Activated naive CD8-positive, alpha-beta T cell treated with anti-CD3 and anti-CD28 coated beads, Interleukin-2, amount 10 ng/mL, durations not matched to agents 7 days and 5 days (primary cell): Measurements from ENCODE around the gene ASIC3. TPM values are rescaled to one million over a fixed set of nuclear protein-coding genes. Genes with fewer than 3 reads are reported as not detected.
A peak's percentile ranks its signal among the peaks of the same experiment; 100 is the strongest.
"Not testable (repeated sequence)": the region's sequence is repeated elsewhere in the genome, so short reads cannot be mapped to it uniquely, and the experiment has no call there.

Experiments
- ATAC-seq: fragments of 150-1000 bp; cut with Tn5 transposase; one replicate; pipeline ENCODE4 v1.10.0; 2021; ENCODE audit warnings: low read depth, moderate library complexity
- POLR2A ChIA-PET: fragments of 350-600 bp; sonication (Branson Sonifier 250); formaldehyde crosslinking; loops from one replicate; lab custom pipeline; 2021; ENCODE audit warnings: antibody characterized with exemption; lab: Charles Lee
- DNase-seq: peaks from one replicate; pipeline ENCODE4 v3.0.0; 2021
- H3K27ac Mint-ChIP-seq: one replicate; pipeline ENCODE4 v1.8.0; 2022; ENCODE audit warnings: mild to moderate bottlenecking, mixed read lengths
- H3K27me3 Mint-ChIP-seq: one replicate; pipeline ENCODE4 v1.8.0; 2022; ENCODE audit warnings: mild to moderate bottlenecking, moderate library complexity, mixed read lengths
- H3K36me3 Mint-ChIP-seq: one replicate; pipeline ENCODE4 v1.8.0; 2021; ENCODE audit warnings: mild to moderate bottlenecking, mixed read lengths
- H3K4me1 Mint-ChIP-seq: one replicate; pipeline ENCODE4 v1.8.0; 2021; ENCODE audit warnings: mixed read lengths
- H3K4me3 Mint-ChIP-seq: one replicate; pipeline ENCODE4 v1.8.0; 2022; ENCODE audit warnings: mild to moderate bottlenecking, moderate library complexity, mixed read lengths
- H3K9me3 Mint-ChIP-seq: one replicate; pipeline ENCODE4 v1.8.0; 2021; ENCODE audit warnings: mixed read lengths
- total RNA-seq, 2 experiments: library from RNA; stranded (reverse); gene quantifications; one replicate each; pipeline ENCODE4 v1.2.3, GENCODE V29; 2021

ASIC3 gene
- total RNA-seq, 2 experiments from 2014 or later = 4.7 to 6.0 TPM

- ATAC-seq = no peak
- Mint-ChIP-seq H3K4me1 (peaks cover 4% of the 10 kb centered on the region), H3K27me3 (no peaks in the 10 kb centered on the region), H3K27ac (no peak overlapping the region), H3K36me3 (peaks cover 2% of the 10 kb centered on the region), H3K9me3 (no peaks in the 10 kb centered on the region), H3K4me3 (no peak overlapping the region)
- POLR2A ChIA-PET = no interaction called here
- DNase-seq = no peak
These were observed 7.5 kb upstream of the ASIC3 start for GRCh38 chr7:151040616-151041375.

DNA sequence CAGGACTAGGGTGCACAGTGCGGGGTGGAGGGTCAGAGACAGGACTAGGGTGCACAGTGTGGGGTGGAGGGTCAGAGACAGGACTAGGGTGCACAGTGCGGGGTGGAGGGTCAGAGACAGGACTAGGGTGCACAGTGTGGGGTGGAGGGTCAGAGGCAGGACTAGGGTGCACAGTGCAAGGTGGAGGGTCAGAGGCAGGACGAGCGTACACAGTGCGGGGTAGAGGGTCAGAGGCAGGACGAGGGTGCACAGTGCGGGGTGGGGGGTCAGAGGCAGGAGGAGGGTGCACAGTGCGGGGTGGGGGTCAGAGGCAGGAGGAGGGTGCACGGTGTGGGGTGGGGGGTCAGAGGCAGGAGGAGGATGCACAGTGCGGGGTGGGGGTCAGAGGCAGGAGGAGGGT lies 4.9 kb upstream of the ASIC3 start:
- H3K4me3 Mint-ChIP-seq, POLR2A ChIA-PET, H3K9me3 Mint-ChIP-seq, H3K27ac Mint-ChIP-seq, ATAC-seq, H3K4me1 Mint-ChIP-seq, H3K36me3 Mint-ChIP-seq, DNase-seq, H3K27me3 Mint-ChIP-seq: not testable (repeated sequence)

- no peak overlapping the region for H3K27ac Mint-ChIP-seq
- no peak for ATAC-seq
- peaks cover 2% of the 10 kb centered on the region for H3K36me3 Mint-ChIP-seq
- no peak for DNase-seq
- POLR2A ChIA-PET = no interaction called here
- no peaks in the 10 kb centered on the region for H3K9me3 Mint-ChIP-seq
- no peaks in the 10 kb centered on the region for H3K27me3 Mint-ChIP-seq
- H3K4me1 Mint-ChIP-seq = peaks cover 4% of the 10 kb centered on the region
- no peak overlapping the region for H3K4me3 Mint-ChIP-seq
These were observed 4.4 kb upstream of the ASIC3 start for GRCh38 chr7:151043959-151044358.

- DNase-seq (no peak), ATAC-seq (no peak)
- Mint-ChIP-seq H3K27ac (no peak overlapping the region), H3K27me3 (peaks cover 5% of the 10 kb centered on the region), H3K4me1 (peaks cover 3% of the 10 kb centered on the region), H3K4me3 (no peak overlapping the region), H3K36me3 (no peaks in the 10 kb centered on the region), H3K9me3 (no peaks in the 10 kb centered on the region)
- POLR2A ChIA-PET = interaction anchor here (1.2 kb wide), 1 partner anchor 17 kb away, joined by 3 read pairs; the partner anchor contains the start of gene ABCB8
These were observed 3.1 kb upstream of the ASIC3 start for GRCh38 chr7:151045262-151045661.

DNA sequence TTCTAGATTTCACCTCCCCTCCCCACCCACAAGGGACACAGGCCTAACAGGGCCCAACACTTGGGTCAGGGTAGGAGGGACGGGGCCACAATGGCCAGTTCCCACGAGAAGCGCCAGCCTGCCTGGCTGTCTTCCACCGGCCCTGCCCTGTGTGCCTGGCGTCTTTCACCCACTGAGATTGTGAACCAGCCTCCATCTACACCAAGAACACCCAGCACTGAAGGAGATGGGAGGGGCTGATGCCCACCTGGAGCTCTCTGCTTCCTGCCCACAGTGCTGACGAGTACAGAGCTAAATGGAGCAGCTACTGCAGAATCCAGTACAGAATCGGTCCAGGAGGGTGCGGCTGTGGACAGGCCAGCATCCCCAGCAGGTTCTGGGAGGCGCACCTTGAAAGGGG lies 2.4 kb upstream of the ASIC3 start:
- Mint-ChIP-seq H3K27me3 (peaks cover 9% of the 10 kb centered on the region), H3K4me1 (peaks cover 3% of the 10 kb centered on the region), H3K36me3 (no peaks in the 10 kb centered on the region), H3K27ac (no peak overlapping the region), H3K4me3 (no peak overlapping the region), H3K9me3 (no peaks in the 10 kb centered on the region)
- POLR2A ChIA-PET = interaction anchor here (0.8 to 1.2 kb wide), 2 partner anchors 12 to 17 kb away, joined by 3 read pairs; partner anchors contain the start of gene ABCB8
- DNase-seq (no peak), ATAC-seq (no peak)

DNA sequence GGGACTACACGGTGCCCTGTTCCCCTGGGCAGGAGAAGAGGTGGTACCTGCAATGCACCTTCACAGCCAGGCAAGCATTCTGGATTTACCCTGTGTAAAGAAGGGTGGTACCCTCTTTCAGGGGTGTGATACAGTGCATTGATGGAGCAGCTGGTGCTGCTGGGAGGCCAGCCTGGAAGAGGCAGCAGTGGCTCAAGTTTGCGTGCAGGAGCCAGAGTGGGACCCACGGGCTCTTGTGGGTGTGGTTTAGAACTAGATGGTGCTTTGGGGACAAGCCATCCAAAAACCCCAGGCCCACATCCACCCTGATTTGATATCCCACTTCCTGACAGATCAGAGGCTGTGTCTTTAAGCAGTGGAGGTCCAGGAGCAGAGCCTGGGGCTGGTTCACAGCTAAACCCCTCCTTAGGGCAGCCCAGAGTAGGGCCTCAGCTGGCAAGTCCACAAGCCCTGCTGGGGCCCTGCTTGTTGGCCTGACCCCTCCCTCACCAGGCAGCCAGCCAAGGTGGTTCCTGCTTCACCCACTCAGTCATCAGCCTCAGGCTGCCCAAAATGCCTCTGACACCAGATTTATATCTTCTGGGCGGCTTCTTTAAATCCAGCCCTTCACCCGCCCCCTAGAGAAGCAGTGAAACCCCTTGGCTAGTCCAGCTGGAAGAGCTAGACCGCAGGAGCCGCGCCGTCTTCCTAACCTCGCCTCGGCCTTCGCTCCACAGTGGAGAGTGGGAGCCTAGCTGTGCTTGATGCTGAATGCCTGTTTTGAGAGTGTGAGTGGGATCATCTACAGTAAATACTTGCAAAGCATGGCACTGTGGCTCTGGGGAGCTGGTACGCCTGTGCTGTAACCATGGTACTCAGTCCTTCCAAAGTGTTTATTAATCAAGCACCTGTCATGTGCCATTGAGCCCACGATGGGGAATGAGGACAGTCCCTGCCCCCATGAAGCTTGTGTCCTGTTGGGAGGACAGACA lies 1.4 kb upstream of the ASIC3 start:
- Mint-ChIP-seq H3K27me3 (peaks cover 12% of the 10 kb centered on the region), H3K4me1 (peaks cover 4% of the 10 kb centered on the region), H3K4me3 (no peak overlapping the region), H3K9me3 (no peaks in the 10 kb centered on the region), H3K27ac (no peak overlapping the region), H3K36me3 (no peaks in the 10 kb centered on the region)
- POLR2A ChIA-PET = interaction anchor here (0.8 to 1.0 kb wide), 2 partner anchors 13 to 19 kb away, joined by 3 read pairs; partner anchors contain the start of gene ABCB8
- DNase-seq (no peak), ATAC-seq (no peak)

DNA sequence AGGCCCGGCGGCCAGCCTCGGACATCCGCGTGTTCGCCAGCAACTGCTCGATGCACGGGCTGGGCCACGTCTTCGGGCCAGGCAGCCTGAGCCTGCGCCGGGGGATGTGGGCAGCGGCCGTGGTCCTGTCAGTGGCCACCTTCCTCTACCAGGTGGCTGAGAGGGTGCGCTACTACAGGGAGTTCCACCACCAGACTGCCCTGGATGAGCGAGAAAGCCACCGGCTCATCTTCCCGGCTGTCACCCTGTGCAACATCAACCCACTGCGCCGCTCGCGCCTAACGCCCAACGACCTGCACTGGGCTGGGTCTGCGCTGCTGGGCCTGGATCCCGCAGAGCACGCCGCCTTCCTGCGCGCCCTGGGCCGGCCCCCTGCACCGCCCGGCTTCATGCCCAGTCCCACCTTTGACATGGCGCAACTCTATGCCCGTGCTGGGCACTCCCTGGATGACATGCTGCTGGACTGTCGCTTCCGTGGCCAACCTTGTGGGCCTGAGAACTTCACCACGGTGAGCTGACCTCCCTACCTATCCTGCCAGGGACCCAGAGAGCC lies 656 bp downstream of the ASIC3 start:
- peaks cover 13% of the 10 kb centered on the region for H3K27me3 Mint-ChIP-seq
- H3K4me3 Mint-ChIP-seq = no peak overlapping the region
- no peak for ATAC-seq
- POLR2A ChIA-PET = interaction anchor here (1.0 to 1.7 kb wide), 2 partner anchors 10 to 21 kb away, joined by 3 to 7 read pairs; partner anchors contain the start of genes ABCB8 and SLC4A2
- DNase-seq = no peak
- no peaks in the 10 kb centered on the region for H3K9me3 Mint-ChIP-seq
- peaks cover 4% of the 10 kb centered on the region for H3K36me3 Mint-ChIP-seq
- H3K27ac Mint-ChIP-seq = no peak overlapping the region
- peaks cover 14% of the 10 kb centered on the region for H3K4me1 Mint-ChIP-seq

- H3K27me3 Mint-ChIP-seq = peaks cover 13% of the 10 kb centered on the region
- peaks cover 14% of the 10 kb centered on the region for H3K4me1 Mint-ChIP-seq
- ATAC-seq (peak; percentile 73), DNase-seq (peak; percentile 77)
- H3K36me3 Mint-ChIP-seq = peaks cover 4% of the 10 kb centered on the region
- POLR2A ChIA-PET = interaction anchor here (1.1 kb wide), 1 partner anchor 12 kb away, joined by 3 read pairs; no protein-coding TSS in a partner anchor
- no peaks in the 10 kb centered on the region for H3K9me3 Mint-ChIP-seq
- H3K27ac Mint-ChIP-seq = no peak overlapping the region
- no peak overlapping the region for H3K4me3 Mint-ChIP-seq
These were observed 2.8 kb downstream of the ASIC3 start for GRCh38 chr7:151051108-151051507.

GRCh38 chr7:151053096-151053495 lies 4.8 kb downstream of the ASIC3 start:
- Mint-ChIP-seq H3K36me3 (peaks cover 6% of the 10 kb centered on the region), H3K4me3 (no peak overlapping the region), H3K9me3 (no peaks in the 10 kb centered on the region), H3K27me3 (peaks cover 13% of the 10 kb centered on the region), H3K4me1 (peaks cover 22% of the 10 kb centered on the region), H3K27ac (no peak overlapping the region)
- no peak for ATAC-seq
- DNase-seq = no peak
- POLR2A ChIA-PET = interaction anchor here (0.6 kb wide), 1 partner anchor 35 kb away, joined by 3 read pairs; no protein-coding TSS in a partner anchor

DNA sequence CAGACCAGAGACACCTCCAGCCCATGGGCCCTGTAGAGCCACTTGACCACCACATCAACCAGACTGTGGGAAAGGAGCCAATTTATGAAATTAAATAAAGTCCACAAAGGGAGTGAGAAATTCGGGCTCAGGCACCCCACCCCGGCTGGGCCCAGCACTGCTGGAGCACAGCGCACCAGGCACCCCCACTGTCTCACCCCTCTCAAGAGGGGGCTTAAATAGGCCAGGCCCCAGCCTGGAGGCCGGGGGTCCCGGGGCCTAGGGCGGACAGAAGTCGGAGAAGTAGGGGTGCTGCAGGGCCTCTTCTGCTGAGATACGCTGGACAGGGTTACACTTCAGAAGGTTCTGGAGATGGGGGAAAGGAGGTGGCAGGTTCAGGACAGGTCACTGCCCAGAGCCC lies 5.4 kb downstream of the ASIC3 start:
- Mint-ChIP-seq H3K4me1 (peaks cover 26% of the 10 kb centered on the region), H3K9me3 (no peaks in the 10 kb centered on the region), H3K27me3 (peaks cover 13% of the 10 kb centered on the region), H3K36me3 (peaks cover 6% of the 10 kb centered on the region), H3K27ac (no peak overlapping the region), H3K4me3 (no peak overlapping the region)
- no peak for ATAC-seq
- no peak for DNase-seq
- POLR2A ChIA-PET = no interaction called here

GRCh38 chr7:151056283-151056665 lies 7.9 kb downstream of the ASIC3 start:
- Mint-ChIP-seq H3K9me3 (no peaks in the 10 kb centered on the region), H3K27ac (no peak overlapping the region), H3K27me3 (peaks cover 4% of the 10 kb centered on the region), H3K4me3 (peak overlapping the region; percentile 98), H3K4me1 (peaks cover 32% of the 10 kb centered on the region), H3K36me3 (peaks cover 6% of the 10 kb centered on the region)
- DNase-seq (no peak), ATAC-seq (no peak)
- POLR2A ChIA-PET = interaction anchor here (1.6 kb wide), 1 partner anchor 24 kb away, joined by 3 read pairs; the partner anchor contains the start of gene FASTK

GRCh38 chr7:151056666-151057505 lies 8.6 kb downstream of the ASIC3 start:
- Mint-ChIP-seq H3K9me3 (no peaks in the 10 kb centered on the region), H3K4me1 (peaks cover 36% of the 10 kb centered on the region), H3K27me3 (peaks cover under 1% of the 10 kb centered on the region), H3K4me3 (peak overlapping the region; percentile 98), H3K27ac (peak overlapping the region; percentile 93), H3K36me3 (peaks cover 8% of the 10 kb centered on the region)
- POLR2A ChIA-PET = interaction anchor here (1.6 kb wide), 1 partner anchor 24 kb away, joined by 3 read pairs; the partner anchor contains the start of gene FASTK
- ATAC-seq = no peak
- DNase-seq = no peak
